Nephron (organoid): ENCODE results near the gene FGF11.

Experiments used
- H3K27ac Mint-ChIP-seq, 3 experiments: 2 replicates each; pipeline ENCODE4 v1.8.0; 2020; ENCODE audit warnings: mixed read lengths in 3 of 3, mild to moderate bottlenecking in 2 of 3, moderate library complexity in 1 of 3
- H3K27me3 Mint-ChIP-seq: 2 replicates; pipeline ENCODE4 v1.8.0; 2021; ENCODE audit warnings: low read depth, mild to moderate bottlenecking, moderate library complexity, mixed read lengths
- H3K36me3 Mint-ChIP-seq: 2 replicates; pipeline ENCODE4 v1.8.0; 2020; ENCODE audit warnings: low read depth, mixed read lengths
- H3K4me1 Mint-ChIP-seq: 2 replicates; pipeline ENCODE4 v1.8.0; 2020; ENCODE audit warnings: mixed read lengths
- H3K4me3 Mint-ChIP-seq, 3 experiments: 2 replicates each; pipeline ENCODE4 v1.8.0; 2020; ENCODE audit warnings: mild to moderate bottlenecking in 3 of 3, mixed read lengths in 3 of 3, moderate library complexity in 2 of 3
- H3K9me3 Mint-ChIP-seq: 2 replicates; pipeline ENCODE4 v1.8.0; 2020; ENCODE audit warnings: mixed read lengths
- TF ChIP-seq, protein P1 (sequence below), 3 experiments: fragments of 200-600 bp; sonication (generic); IDR thresholded peaks; one replicate each; pipeline ENCODE4 v1.5.0; 2021; ENCODE audit warnings: antibody characterized with exemption in 3 of 3; ENCODE audit not compliant: unreplicated experiment in 3 of 3

FGF11 gene

GRCh38 chr17:7439462-7440112 lies at the start of gene FGF11:
Gene FGF11, plus strand, starts transcription at chr17:7439512. Its CDS starts 109 bp downstream, at chr17:7439621.
- Mint-ChIP-seq H3K36me3 (no peaks in the 10 kb centered on the region), H3K27ac (peak within 1 kb of the TSS; percentile 97 to 99 (median 99)), H3K27me3 (peaks cover 22% of the 10 kb centered on the region), H3K4me1 (peaks cover 66% of the 10 kb centered on the region), H3K9me3 (no peaks in the 10 kb centered on the region), H3K4me3 (peak within 1 kb of the TSS; percentile 97 to 99 (median 98))
- TF ChIP-seq, protein P1, sequence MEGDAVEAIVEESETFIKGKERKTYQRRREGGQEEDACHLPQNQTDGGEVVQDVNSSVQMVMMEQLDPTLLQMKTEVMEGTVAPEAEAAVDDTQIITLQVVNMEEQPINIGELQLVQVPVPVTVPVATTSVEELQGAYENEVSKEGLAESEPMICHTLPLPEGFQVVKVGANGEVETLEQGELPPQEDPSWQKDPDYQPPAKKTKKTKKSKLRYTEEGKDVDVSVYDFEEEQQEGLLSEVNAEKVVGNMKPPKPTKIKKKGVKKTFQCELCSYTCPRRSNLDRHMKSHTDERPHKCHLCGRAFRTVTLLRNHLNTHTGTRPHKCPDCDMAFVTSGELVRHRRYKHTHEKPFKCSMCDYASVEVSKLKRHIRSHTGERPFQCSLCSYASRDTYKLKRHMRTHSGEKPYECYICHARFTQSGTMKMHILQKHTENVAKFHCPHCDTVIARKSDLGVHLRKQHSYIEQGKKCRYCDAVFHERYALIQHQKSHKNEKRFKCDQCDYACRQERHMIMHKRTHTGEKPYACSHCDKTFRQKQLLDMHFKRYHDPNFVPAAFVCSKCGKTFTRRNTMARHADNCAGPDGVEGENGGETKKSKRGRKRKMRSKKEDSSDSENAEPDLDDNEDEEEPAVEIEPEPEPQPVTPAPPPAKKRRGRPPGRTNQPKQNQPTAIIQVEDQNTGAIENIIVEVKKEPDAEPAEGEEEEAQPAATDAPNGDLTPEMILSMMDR (IDR thresholded peaks at IDR 0.05; ENCODE audit: unreplicated experiment in 3 of 3), result no peak

GRCh38 chr17:7389924-7390910 lies 49.1 kb upstream of the FGF11 start:
- H3K36me3 Mint-ChIP-seq, result peaks cover 31% of the 10 kb centered on the region
- peaks cover 5% of the 10 kb centered on the region for H3K27me3 Mint-ChIP-seq
- H3K4me1 Mint-ChIP-seq, result peaks cover 5% of the 10 kb centered on the region
- TF ChIP-seq, protein P1 (IDR thresholded peaks at IDR 0.05; ENCODE audit: unreplicated experiment in 3 of 3), result no peak
- H3K27ac Mint-ChIP-seq, result no peak overlapping the region
- no peaks in the 10 kb centered on the region for H3K9me3 Mint-ChIP-seq
- no peak overlapping the region for H3K4me3 Mint-ChIP-seq

DNA sequence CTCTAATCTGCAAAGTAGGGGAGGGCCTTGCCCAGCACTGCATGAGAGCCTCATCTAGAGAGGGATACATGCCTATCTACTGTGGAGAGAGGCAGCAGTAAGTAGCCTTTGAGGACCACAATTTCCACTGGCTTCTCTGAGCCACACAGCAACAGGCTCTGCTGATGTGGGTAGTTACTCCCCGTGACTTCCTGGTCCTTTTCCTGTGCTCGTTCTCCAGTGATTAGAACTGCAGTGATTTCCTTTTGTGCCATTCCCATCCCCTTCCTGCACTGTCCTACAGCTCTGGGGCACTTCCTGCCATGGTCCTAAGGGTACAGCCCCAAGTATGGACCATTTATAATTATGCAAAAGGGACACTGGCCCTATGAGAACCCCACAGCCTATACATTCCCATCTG lies 48.0 kb upstream of the FGF11 start:
- H3K27me3 Mint-ChIP-seq, result no peaks in the 10 kb centered on the region
- H3K4me1 Mint-ChIP-seq, result peaks cover 6% of the 10 kb centered on the region
- peaks cover 31% of the 10 kb centered on the region for H3K36me3 Mint-ChIP-seq
- H3K4me3 Mint-ChIP-seq, result peak overlapping the region; percentile 78 to 82 (median 80)
- TF ChIP-seq, protein P1 (IDR thresholded peaks at IDR 0.05; ENCODE audit: unreplicated experiment in 3 of 3), result no peak
- H3K9me3 Mint-ChIP-seq, result no peaks in the 10 kb centered on the region
- H3K27ac Mint-ChIP-seq, result no peak overlapping the region

GRCh38 chr17:7392696-7393612 lies 46.4 kb upstream of the FGF11 start:
- TF ChIP-seq, protein P1 (IDR thresholded peaks at IDR 0.05; ENCODE audit: unreplicated experiment in 3 of 3), result no peak
- Mint-ChIP-seq H3K4me1 (peaks cover 6% of the 10 kb centered on the region), H3K36me3 (peaks cover 27% of the 10 kb centered on the region), H3K4me3 (peak overlapping the region; percentile 80 to 92 (median 91)), H3K27ac (no peak overlapping the region), H3K9me3 (no peaks in the 10 kb centered on the region), H3K27me3 (no peaks in the 10 kb centered on the region)

- TF ChIP-seq, protein P1 (IDR thresholded peaks at IDR 0.05; ENCODE audit: unreplicated experiment in 3 of 3), result no peak
- Mint-ChIP-seq H3K9me3 (no peaks in the 10 kb centered on the region), H3K4me3 (peak overlapping the region; percentile 91 to 92 (median 91)), H3K4me1 (peaks cover 6% of the 10 kb centered on the region), H3K27ac (peak overlapping the region in 2 of 3 experiments; percentile 57 to 64), H3K27me3 (no peaks in the 10 kb centered on the region), H3K36me3 (peaks cover 24% of the 10 kb centered on the region)
These were observed 45.5 kb upstream of the FGF11 start for GRCh38 chr17:7393613-7394451.
